Astrocyte (in vitro differentiated cells and primary cell): Measurements from ENCODE around the gene KRTAP27-1. TPM values are rescaled to one million over a fixed set of nuclear protein-coding genes. Genes with fewer than 3 reads are reported as not detected.

Source experiments
- DNase-seq: peaks from one replicate; pipeline ENCODE4 v3.0.0-alpha.2; 2010; ENCODE audit warnings: low read depth
- FAIRE-seq: peaks from 2 replicates; lab custom pipeline; 2011; peaks lifted over from hg19 to GRCh38; lab: Jason Lieb, UNC
- H2AFZ ChIP-seq: 2 replicates; pipeline ENCODE4 v1.6.0; 2012; ENCODE audit warnings: low read depth, low read length, inconsistent platforms
- H3K27ac ChIP-seq: 2 replicates; pipeline ENCODE4 v1.5.1; 2011; ENCODE audit warnings: low read depth, low read length, inconsistent platforms
- H3K27me3 ChIP-seq: 2 replicates; pipeline ENCODE4 v1.6.0; 2011; ENCODE audit warnings: low read length, inconsistent platforms; ENCODE audit not compliant: insufficient read depth
- H3K36me3 ChIP-seq: 2 replicates; pipeline ENCODE4 v1.5.1; 2011; ENCODE audit warnings: low read length, inconsistent platforms; ENCODE audit not compliant: insufficient read depth
- H3K4me1 ChIP-seq: 2 replicates; pipeline ENCODE4 v1.5.1; 2011; ENCODE audit warnings: low read length, inconsistent platforms; ENCODE audit not compliant: insufficient read depth
- H3K4me2 ChIP-seq: 2 replicates; pipeline ENCODE4 v1.6.0; 2012; ENCODE audit warnings: low read length, inconsistent platforms
- H3K4me3 ChIP-seq: 2 replicates; pipeline ENCODE4 v1.5.1; 2011; ENCODE audit warnings: low read depth, mild to moderate bottlenecking, low read length, inconsistent platforms; ENCODE audit not compliant: insufficient read depth
- H3K79me2 ChIP-seq: 2 replicates; pipeline ENCODE4 v1.6.0; 2012; ENCODE audit warnings: mild to moderate bottlenecking, low read length, inconsistent platforms; ENCODE audit not compliant: insufficient read depth
- H3K9ac ChIP-seq: 2 replicates; pipeline ENCODE4 v1.6.0; 2012; ENCODE audit warnings: mild to moderate bottlenecking, low read length, inconsistent platforms
- H3K9me3 ChIP-seq: 2 replicates; pipeline ENCODE4 v1.5.1; 2012; ENCODE audit warnings: low read depth, mild to moderate bottlenecking, low read length, inconsistent platforms; ENCODE audit not compliant: insufficient read depth
- H4K20me1 ChIP-seq: 2 replicates; pipeline ENCODE4 v1.6.0; 2012; ENCODE audit warnings: low read length, inconsistent platforms; ENCODE audit not compliant: insufficient read depth
- H3K27ac Mint-ChIP-seq: one replicate; pipeline ENCODE4 v1.8.0; 2021; ENCODE audit warnings: mild to moderate bottlenecking, mixed read lengths; ENCODE audit not compliant: unreplicated experiment
- H3K27me3 Mint-ChIP-seq: one replicate; pipeline ENCODE4 v1.8.0; 2021; ENCODE audit warnings: low read depth, mixed read lengths; ENCODE audit not compliant: unreplicated experiment
- H3K36me3 Mint-ChIP-seq: one replicate; pipeline ENCODE4 v1.8.0; 2021; ENCODE audit warnings: low read depth, mixed read lengths; ENCODE audit not compliant: unreplicated experiment
- H3K4me1 Mint-ChIP-seq: one replicate; pipeline ENCODE4 v1.8.0; 2021; ENCODE audit warnings: low read depth, mixed read lengths; ENCODE audit not compliant: unreplicated experiment
- H3K4me3 Mint-ChIP-seq: one replicate; pipeline ENCODE4 v1.8.0; 2021; ENCODE audit warnings: mild to moderate bottlenecking, moderate library complexity, mixed read lengths; ENCODE audit not compliant: unreplicated experiment
- H3K9me3 Mint-ChIP-seq: one replicate; pipeline ENCODE4 v1.8.0; 2021; ENCODE audit warnings: mild to moderate bottlenecking, mixed read lengths; ENCODE audit not compliant: unreplicated experiment
- CTCF ChIP-seq: IDR thresholded peaks from 2 replicates; pipeline ENCODE4 v1.5.1; 2011; ENCODE audit warnings: low read depth, mild to moderate bottlenecking, inconsistent platforms, low read length, moderate library complexity; ENCODE audit not compliant: insufficient read depth
- EZH2 ChIP-seq: IDR thresholded peaks from 2 replicates; pipeline ENCODE4 v1.6.1; 2012; ENCODE audit warnings: mild to moderate bottlenecking, low read length, inconsistent platforms; ENCODE audit not compliant: insufficient read depth
- total RNA-seq: library from RNA; stranded (reverse); gene quantifications from 2 replicates; pipeline ENCODE4 v1.2.1, GENCODE V29; 2021

The KRTAP27-1 gene
- total RNA-seq, 1 donor from 2014 or later, result not detected

- no peak for FAIRE-seq
- H4K20me1 ChIP-seq, result no peaks in the 10 kb centered on the region
- no peaks in the 10 kb centered on the region for H3K4me1 ChIP-seq
- H3K27ac ChIP-seq, result no peak overlapping the region
- H3K9me3 ChIP-seq, result no peaks in the 10 kb centered on the region
- H3K9ac ChIP-seq, result no peak overlapping the region
- H3K4me3 Mint-ChIP-seq, result no peak overlapping the region
- H3K4me3 ChIP-seq, result no peak overlapping the region
- no peaks in the 10 kb centered on the region for H3K27me3 Mint-ChIP-seq
- H3K9me3 Mint-ChIP-seq, result no peaks in the 10 kb centered on the region
- TF ChIP-seq EZH2 (no peak), CTCF (no peak)
- no peaks in the 10 kb centered on the region for H3K27me3 ChIP-seq
- no peaks in the 10 kb centered on the region for H3K36me3 Mint-ChIP-seq
- no peaks in the 10 kb centered on the region for H3K36me3 ChIP-seq
- no peak overlapping the region for H2AFZ ChIP-seq
- no peak overlapping the region for H3K27ac Mint-ChIP-seq
- no peaks in the 10 kb centered on the region for H3K79me2 ChIP-seq
- H3K4me2 ChIP-seq, result no peak overlapping the region
- no peak for DNase-seq
- no peaks in the 10 kb centered on the region for H3K4me1 Mint-ChIP-seq
These were observed 21.8 kb downstream of the KRTAP27-1 start for GRCh38 chr21:30315701-30316100.

- H3K27me3 ChIP-seq, result no peaks in the 10 kb centered on the region
- TF ChIP-seq CTCF, result no peak
- no peak for TF ChIP-seq EZH2
- no peaks in the 10 kb centered on the region for H3K9me3 ChIP-seq
- Mint-ChIP-seq H3K27ac (no peak overlapping the region), H3K36me3 (no peaks in the 10 kb centered on the region), H3K4me3 (no peak overlapping the region), H3K9me3 (no peaks in the 10 kb centered on the region), H3K27me3 (no peaks in the 10 kb centered on the region), H3K4me1 (peaks cover 4% of the 10 kb centered on the region)
- H3K4me3 ChIP-seq, result no peak overlapping the region
- H3K4me1 ChIP-seq, result no peaks in the 10 kb centered on the region
- H3K79me2 ChIP-seq, result no peaks in the 10 kb centered on the region
- no peak overlapping the region for H3K9ac ChIP-seq
- no peak overlapping the region for H3K27ac ChIP-seq
- H3K36me3 ChIP-seq, result no peaks in the 10 kb centered on the region
- no peak for FAIRE-seq
- H4K20me1 ChIP-seq, result no peaks in the 10 kb centered on the region
- H3K4me2 ChIP-seq, result no peak overlapping the region
- no peak overlapping the region for H2AFZ ChIP-seq
- DNase-seq, result no peak
These were observed 30.6 kb downstream of the KRTAP27-1 start for GRCh38 chr21:30306884-30307283.

GRCh38 chr21:30305136-30305535 is 32.4 kb downstream of the KRTAP27-1 start:
- TF ChIP-seq EZH2 (no peak), CTCF (no peak)
- Histone ChIP-seq H3K4me1 (no peaks in the 10 kb centered on the region), H3K27me3 (no peaks in the 10 kb centered on the region), H3K27ac (no peak overlapping the region), H3K79me2 (no peaks in the 10 kb centered on the region), H3K9ac (no peak overlapping the region), H3K4me3 (no peak overlapping the region), H3K36me3 (no peaks in the 10 kb centered on the region), H4K20me1 (no peaks in the 10 kb centered on the region), H3K9me3 (no peaks in the 10 kb centered on the region), H3K4me2 (no peak overlapping the region), H2AFZ (no peak overlapping the region)
- FAIRE-seq (no peak), DNase-seq (no peak)
- Mint-ChIP-seq H3K4me3 (no peak overlapping the region), H3K27me3 (no peaks in the 10 kb centered on the region), H3K9me3 (peaks cover 2% of the 10 kb centered on the region), H3K27ac (no peak overlapping the region), H3K36me3 (no peaks in the 10 kb centered on the region), H3K4me1 (peaks cover 4% of the 10 kb centered on the region)
